Activated B cell treated with CpG ODN at 0.5 μM for 24 hours (primary cell): Measurements from ENCODE around the gene OSBPL2. TPM values are rescaled to one million over a fixed set of nuclear protein-coding genes. Genes with fewer than 3 reads are reported as not detected.

Source experiments
- ATAC-seq: fragments of 200-7000 bp; cut with Tn5 transposase; one replicate; pipeline ENCODE4 v1.10.0; 2021; ENCODE audit warnings: low read depth, mild to moderate bottlenecking, moderate library complexity
- CTCF ChIA-PET: fragments of 350-600 bp; sonication (Branson Sonifier 250); formaldehyde crosslinking; loops from one replicate; lab custom pipeline; 2021; ENCODE audit warnings: antibody characterized with exemption; lab: Charles Lee
- POLR2A ChIA-PET: fragments of 350-600 bp; sonication (Branson Sonifier 250); formaldehyde crosslinking; loops from one replicate; lab custom pipeline; 2021; ENCODE audit warnings: antibody characterized with exemption; lab: Charles Lee
- DNase-seq: peaks from one replicate; pipeline ENCODE4 v3.0.0; 2022
- H3K27ac Mint-ChIP-seq: one replicate; pipeline ENCODE4 v1.8.0; 2020; ENCODE audit warnings: mixed read lengths
- H3K27me3 Mint-ChIP-seq: one replicate; pipeline ENCODE4 v1.8.0; 2021; ENCODE audit warnings: mixed read lengths
- H3K36me3 Mint-ChIP-seq: one replicate; pipeline ENCODE4 v1.8.0; 2021; ENCODE audit warnings: low read depth, mixed read lengths
- H3K4me1 Mint-ChIP-seq: one replicate; pipeline ENCODE4 v1.8.0; 2021; ENCODE audit warnings: mixed read lengths
- H3K4me3 Mint-ChIP-seq: one replicate; pipeline ENCODE4 v1.8.0; 2020; ENCODE audit warnings: mild to moderate bottlenecking, mixed read lengths
- H3K9me3 Mint-ChIP-seq: one replicate; pipeline ENCODE4 v1.8.0; 2020; ENCODE audit warnings: mixed read lengths
- CTCF ChIP-seq: fragments of 200-600 bp; IDR thresholded peaks from one replicate; pipeline ENCODE4 v1.8.0; 2022; ENCODE audit warnings: antibody characterized with exemption, mild to moderate bottlenecking
- intact Hi-C: fragments of 100-400 bp; cut with micrococcal nuclease; formaldehyde crosslinking; loops from one replicate; pipeline ENCODE4 v1.15.1; 2024
- total RNA-seq: library from RNA; stranded (reverse); gene quantifications from 2 replicates; pipeline ENCODE4 v1.2.3, GENCODE V29; 2022

Gene OSBPL2
- total RNA-seq, 1 donor from 2014 or later, result 43.0 TPM

GRCh38 chr20:62314711-62315302, 76.5 kb downstream of the OSBPL2 start:
- Mint-ChIP-seq H3K27me3 (no peaks in the 10 kb centered on the region), H3K9me3 (no peaks in the 10 kb centered on the region), H3K4me3 (no peak overlapping the region), H3K27ac (no peak overlapping the region), H3K36me3 (peaks cover 9% of the 10 kb centered on the region), H3K4me1 (no peaks in the 10 kb centered on the region)
- ATAC-seq, result no peak
- CTCF ChIA-PET, result no interaction called here
- intact Hi-C loops, result no loop called here
- POLR2A ChIA-PET, result no interaction called here
- TF ChIP-seq CTCF, result no peak
- no peak for DNase-seq

- DNase-seq, result no peak
- CTCF ChIA-PET, result no interaction called here
- ATAC-seq, result no peak
- POLR2A ChIA-PET, result interaction anchor here (0.6 kb wide), 1 partner anchor 290 kb away, joined by 3 read pairs; no protein-coding TSS in a partner anchor
- H3K4me1 Mint-ChIP-seq, result no peaks in the 10 kb centered on the region
- no peak for TF ChIP-seq CTCF
- H3K27ac Mint-ChIP-seq, result no peak overlapping the region
- H3K27me3 Mint-ChIP-seq, result no peaks in the 10 kb centered on the region
- intact Hi-C loops, result no loop called here
- peaks cover 9% of the 10 kb centered on the region for H3K36me3 Mint-ChIP-seq
- H3K4me3 Mint-ChIP-seq, result no peak overlapping the region
- no peaks in the 10 kb centered on the region for H3K9me3 Mint-ChIP-seq
Measured at GRCh38 chr20:62315773-62316172, 77.5 kb downstream of the OSBPL2 start.

- intact Hi-C loops, result no loop called here
- ATAC-seq (no peak), DNase-seq (no peak)
- TF ChIP-seq CTCF, result no peak
- ChIA-PET POLR2A (interaction anchor here (0.6 kb wide), 1 partner anchor 289 kb away, joined by 3 read pairs; no protein-coding TSS in a partner anchor), CTCF (interaction anchor here (0.6 kb wide), 1 partner anchor 66 kb away, joined by 4 read pairs; no protein-coding TSS in a partner anchor)
- Mint-ChIP-seq H3K27ac (no peak overlapping the region), H3K4me3 (no peak overlapping the region), H3K9me3 (no peaks in the 10 kb centered on the region), H3K36me3 (peaks cover 9% of the 10 kb centered on the region), H3K4me1 (no peaks in the 10 kb centered on the region), H3K27me3 (no peaks in the 10 kb centered on the region)
Measured at GRCh38 chr20:62316331-62317166, 78.2 kb downstream of the OSBPL2 start.

GRCh38 chr20:62317167-62317655, 78.9 kb downstream of the OSBPL2 start:
- CTCF ChIA-PET, result interaction anchor here (0.6 kb wide), 1 partner anchor 66 kb away, joined by 4 read pairs; no protein-coding TSS in a partner anchor
- DNase-seq, result no peak
- intact Hi-C loops, result no loop called here
- H3K36me3 Mint-ChIP-seq, result peaks cover 9% of the 10 kb centered on the region
- POLR2A ChIA-PET, result no interaction called here
- ATAC-seq, result no peak
- no peaks in the 10 kb centered on the region for H3K27me3 Mint-ChIP-seq
- H3K4me1 Mint-ChIP-seq, result no peaks in the 10 kb centered on the region
- no peaks in the 10 kb centered on the region for H3K9me3 Mint-ChIP-seq
- TF ChIP-seq CTCF, result no peak
- no peak overlapping the region for H3K27ac Mint-ChIP-seq
- H3K4me3 Mint-ChIP-seq, result no peak overlapping the region
